ENCODE measurements around the gene DEPDC1B.

DNA sequence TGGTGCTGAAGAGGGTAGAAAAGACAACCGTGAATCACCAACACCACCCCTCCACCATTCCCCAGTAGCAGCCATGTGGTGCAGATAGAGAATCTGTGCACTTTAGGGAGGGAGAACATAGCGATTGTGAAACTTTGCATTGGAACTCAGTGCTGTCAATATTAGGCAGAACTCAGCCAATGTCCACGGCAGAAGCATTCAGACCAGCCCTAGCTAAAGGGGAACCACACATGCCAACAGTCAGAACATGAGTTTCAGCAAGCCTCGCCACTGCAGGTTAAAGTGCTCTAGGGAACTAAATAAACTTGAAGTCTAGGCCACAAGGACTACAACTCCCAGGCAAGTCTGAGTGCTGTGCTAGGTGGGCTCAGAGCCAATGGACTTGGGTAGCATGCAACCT is 38.5 kb upstream of the DEPDC1B start:
- TF ChIP-seq, protein P1, sequence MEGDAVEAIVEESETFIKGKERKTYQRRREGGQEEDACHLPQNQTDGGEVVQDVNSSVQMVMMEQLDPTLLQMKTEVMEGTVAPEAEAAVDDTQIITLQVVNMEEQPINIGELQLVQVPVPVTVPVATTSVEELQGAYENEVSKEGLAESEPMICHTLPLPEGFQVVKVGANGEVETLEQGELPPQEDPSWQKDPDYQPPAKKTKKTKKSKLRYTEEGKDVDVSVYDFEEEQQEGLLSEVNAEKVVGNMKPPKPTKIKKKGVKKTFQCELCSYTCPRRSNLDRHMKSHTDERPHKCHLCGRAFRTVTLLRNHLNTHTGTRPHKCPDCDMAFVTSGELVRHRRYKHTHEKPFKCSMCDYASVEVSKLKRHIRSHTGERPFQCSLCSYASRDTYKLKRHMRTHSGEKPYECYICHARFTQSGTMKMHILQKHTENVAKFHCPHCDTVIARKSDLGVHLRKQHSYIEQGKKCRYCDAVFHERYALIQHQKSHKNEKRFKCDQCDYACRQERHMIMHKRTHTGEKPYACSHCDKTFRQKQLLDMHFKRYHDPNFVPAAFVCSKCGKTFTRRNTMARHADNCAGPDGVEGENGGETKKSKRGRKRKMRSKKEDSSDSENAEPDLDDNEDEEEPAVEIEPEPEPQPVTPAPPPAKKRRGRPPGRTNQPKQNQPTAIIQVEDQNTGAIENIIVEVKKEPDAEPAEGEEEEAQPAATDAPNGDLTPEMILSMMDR (conservative IDR thresholded peaks at IDR 0.05), result no peak
- no peak for TF ChIP-seq EZH2 (IDR thresholded peaks at IDR 0.05; ENCODE audit: low read depth)
